DMS79 (cell line): ENCODE measurements around the gene CRYAB.
"Not testable (repeated sequence)": the region's sequence is repeated elsewhere in the genome, so short reads cannot be mapped to it uniquely, and the experiment has no call there.

ENCODE experiments used
- DNase-seq: peaks from one replicate; lab custom pipeline; 2025; lab: John Stamatoyannopoulos, UW

Gene CRYAB

DNA sequence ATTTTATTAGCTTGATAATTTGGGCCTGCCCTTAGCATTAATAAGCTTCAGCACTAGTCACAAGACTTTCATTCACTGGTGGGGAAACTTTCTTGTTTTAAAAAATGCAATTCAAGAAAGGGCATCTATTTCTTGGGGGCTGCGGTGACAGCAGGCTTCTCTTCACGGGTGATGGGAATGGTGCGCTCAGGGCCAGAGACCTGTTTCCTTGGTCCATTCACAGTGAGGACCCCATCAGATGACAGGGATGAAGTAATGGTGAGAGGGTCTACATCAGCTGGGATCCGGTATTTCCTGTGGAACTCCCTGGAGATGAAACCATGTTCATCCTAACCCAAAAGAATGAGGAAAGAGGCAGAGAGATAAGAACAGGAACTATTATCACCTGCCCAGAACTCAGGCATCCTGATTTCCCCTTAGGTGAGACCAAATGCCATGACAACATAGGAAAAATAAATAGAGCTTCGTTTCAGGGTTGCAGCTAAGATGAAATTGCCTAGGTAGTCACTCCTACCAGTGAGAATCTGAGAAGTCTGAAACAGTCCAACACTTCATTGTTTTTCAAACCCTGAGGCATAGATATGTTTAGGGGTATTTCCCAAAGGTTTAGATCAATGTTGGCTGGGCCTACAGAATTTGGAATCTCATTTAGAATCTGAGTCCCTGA lies 2.8 kb downstream of the CRYAB start:
- DNase-seq, result no peak

DNA sequence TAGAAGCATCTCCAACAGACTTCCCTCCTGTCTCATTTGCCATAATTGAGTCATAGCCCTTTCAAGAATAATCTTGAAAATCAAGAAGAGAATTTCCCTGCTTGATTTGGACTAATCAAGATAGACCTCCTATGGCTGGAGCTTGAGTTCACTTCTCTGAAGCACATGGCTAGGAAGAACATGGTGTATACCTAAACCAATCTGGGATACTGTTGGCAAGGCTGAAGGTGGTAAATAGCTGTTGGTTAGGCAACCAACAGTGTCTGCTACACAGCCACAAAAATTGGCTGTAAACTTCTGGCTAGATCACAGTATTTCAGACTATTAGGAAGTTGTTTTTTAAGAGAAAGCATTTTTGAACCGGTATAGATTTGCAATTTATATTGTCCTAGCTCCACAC lies 4.9 kb downstream of the CRYAB start:
- no peak for DNase-seq

DNA sequence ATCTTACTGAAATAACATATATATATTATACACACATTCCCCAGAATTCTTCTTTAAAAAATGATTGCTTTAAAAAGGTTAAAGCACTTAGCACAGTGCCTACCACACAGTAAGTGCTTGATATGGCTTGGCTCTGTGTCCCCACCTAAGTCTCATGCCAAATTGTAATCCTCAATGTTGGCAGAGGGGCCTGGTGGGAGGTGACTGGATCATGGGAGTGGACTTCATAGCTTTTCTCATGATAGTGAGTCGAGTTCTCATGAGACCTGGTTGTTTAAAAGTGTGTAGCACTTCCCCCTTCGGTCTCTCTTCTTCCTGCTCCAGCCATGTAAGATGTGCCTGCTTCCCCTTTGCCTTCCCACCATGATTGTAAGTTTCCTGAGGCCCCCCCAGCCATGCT lies 6.2 kb downstream of the CRYAB start:
- no peak for DNase-seq

DNA sequence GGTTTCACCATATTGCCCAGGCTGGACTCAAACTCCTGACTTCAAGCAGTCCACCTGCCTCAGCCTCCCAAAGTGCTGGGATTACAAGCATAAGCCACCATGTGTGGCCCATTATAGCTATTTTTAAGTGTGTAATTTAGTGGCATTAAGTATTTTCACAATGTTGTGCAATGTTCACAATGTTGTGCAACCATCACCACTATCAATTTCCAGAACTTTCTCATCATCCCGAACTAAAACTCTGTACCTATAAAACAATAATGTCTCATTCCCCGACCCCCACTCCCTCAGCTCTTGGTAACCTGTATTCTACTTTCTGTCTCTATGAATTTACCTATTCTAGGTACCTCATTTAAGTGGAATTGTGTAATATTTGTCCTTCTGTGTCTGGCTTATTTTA lies 24.7 kb downstream of the CRYAB start:
- no peak for DNase-seq

DNA sequence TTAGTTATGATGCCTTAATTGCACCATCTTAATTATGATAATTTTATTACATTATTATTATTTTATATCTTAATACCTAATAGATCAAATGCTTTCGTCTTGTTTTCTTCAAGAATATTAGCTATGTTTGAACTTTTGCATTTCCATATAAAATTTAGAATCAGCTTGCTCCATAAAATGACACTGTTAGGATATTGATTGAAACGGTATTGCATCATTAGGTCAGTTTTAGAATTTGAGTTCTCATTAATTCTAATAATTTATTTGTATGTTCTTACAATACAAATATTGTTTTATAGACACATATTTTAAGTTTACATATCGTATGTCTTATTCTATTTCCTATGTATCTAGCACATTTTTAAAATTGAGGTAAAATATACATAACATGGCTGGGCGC lies 25.5 kb downstream of the CRYAB start:
- DNase-seq, result no peak

DNA sequence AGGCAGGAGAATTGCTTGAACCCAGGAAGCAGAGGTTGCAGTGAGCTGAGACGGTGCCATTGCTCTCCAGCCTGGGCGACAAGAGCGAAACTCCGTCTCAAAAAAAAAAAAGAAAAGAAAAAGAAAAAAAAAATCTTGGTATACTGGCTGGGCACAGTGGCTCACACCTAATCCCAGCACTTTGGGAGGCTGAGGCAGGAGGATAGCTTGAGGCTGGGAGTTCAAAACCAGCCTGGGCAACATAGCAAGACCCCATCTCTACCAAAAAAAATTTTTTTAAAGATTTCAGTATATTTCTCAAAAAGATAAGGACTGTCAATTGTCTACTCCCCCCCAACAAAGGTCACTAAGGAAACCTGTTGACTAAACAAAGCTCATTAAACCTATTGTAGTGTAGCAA lies 26.5 kb downstream of the CRYAB start:
- DNase-seq, result not testable (repeated sequence)

DNA sequence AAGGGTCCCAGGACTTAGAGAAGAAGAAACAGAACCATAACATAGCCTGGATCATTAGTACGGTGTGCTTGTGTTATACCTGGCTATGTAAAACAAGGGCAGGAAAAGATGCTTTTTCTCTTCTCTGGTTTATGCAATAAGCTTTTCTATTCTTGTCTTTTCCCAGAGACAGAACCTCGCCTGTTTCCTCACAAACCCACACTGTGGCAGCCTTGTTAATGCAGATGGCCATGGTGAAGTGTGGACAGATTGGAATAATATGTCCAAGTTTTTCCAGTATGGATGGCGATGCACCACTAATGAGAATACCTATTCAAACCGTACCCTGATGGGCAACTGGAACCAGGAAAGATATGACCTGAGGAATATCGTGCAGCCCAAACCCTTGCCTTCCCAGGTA lies 29.4 kb downstream of the CRYAB start:
- no peak for DNase-seq

DNA sequence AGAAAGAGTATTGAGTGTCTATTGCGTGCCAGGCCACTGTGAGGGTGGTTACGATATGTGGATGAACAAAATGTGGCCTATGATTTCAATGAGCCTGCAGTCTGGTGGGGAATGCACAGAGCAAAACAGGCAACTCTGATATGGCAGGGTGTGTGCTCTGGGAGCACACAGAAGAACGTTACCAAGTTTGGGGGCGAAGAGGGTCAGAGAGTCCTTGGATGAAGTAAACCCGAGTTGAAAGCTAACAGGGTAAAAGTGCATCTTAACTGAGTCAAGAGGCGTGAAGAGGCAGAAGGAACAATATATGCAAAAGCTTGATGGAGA lies 32.0 kb downstream of the CRYAB start:
- no peak for DNase-seq

DNA sequence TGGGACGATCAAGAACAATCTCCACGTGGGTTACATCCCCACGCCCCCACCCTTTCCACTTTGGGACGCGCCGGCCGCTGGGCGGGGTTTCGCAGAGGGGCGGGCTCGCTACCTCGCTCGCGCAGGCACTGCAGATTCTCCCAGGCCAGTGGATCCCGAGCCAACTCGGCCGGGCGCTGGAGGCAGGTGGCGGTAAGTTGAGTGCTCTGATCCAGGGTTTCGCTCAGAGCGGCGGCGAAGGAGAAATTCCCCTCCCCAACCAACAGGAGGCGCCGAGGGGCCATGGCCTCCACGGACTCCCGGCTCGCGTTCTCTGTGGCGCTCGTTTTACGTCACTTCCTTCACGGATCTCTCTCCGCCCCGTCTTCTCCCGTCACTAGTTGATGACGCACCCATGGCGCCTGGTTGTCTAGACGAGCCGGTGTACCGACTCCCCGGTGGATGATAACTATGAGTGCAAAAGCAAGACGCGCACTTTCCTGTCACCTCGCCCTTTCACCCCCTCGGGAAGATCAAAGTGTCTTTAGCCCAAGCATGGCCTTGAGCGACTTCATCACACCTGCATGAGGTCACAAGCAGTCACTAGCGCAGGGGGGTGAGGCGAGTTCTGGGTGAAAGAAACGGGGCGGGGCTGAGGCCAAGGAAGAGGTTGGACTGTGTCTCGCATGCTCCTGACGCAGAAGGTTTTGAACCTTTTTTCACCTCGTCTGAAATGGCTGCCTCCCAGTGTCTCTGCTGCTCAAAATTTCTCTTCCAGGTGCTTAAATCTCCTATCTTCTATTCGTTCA lies 32.5 kb downstream of the CRYAB start, which contains the start of the genes CFAP68 and FDXACB1:
Gene CFAP68, plus strand, starts transcription at position 693 of the 788 bp plus-strand sequence. Its CDS starts 20 bp downstream, at position 713.
Gene FDXACB1, minus strand, starts transcription at position 317 of the 788 bp plus-strand sequence. Its CDS starts 33 bp downstream, at position 284.
- DNase-seq, result peak; percentile 100

DNA sequence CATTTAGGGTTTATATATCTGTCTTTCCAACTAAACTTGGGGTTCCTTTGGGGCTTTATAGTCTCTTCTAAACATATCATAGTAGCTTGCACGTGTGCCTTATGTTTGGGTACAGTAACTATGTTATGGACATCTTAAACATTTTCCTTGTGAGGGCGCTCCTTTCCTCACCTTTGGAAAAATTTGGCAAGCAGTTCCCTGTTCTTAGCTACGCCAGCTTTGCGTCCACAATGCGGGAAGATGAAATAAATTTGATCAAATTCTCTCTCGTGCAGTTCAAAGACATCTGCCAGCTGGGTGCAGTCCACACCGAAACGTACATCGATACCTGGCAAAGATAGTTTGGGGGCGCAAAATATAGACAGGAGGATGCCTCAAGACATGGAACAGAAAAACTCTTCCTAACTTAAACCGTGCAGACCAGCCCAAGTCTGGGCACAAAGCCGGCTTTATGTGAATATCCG lies 33.2 kb downstream of the CRYAB start:
- DNase-seq, result no peak

DNA sequence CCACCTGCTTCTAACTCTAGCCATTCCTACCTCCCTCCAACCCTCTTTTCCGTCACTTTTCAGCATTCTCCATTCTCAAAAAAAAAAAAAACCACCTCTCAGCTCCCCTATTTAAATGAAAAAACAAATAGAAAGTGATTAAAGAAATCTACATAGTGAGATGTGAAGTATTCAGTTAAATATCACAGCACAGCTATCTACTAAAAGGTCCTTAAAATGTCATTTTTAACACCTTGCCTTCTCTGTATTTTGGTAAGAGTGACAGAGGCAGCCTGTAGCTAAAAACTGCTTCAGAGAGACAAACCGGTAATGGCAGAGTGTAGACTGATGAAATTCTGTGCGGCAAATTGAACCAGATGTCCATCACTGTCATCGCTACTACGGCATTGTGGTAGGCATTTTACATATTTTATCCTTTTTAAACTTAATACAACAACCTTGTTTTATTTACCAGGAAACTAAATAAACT lies 39.8 kb downstream of the CRYAB start:
- no peak for DNase-seq

DNA sequence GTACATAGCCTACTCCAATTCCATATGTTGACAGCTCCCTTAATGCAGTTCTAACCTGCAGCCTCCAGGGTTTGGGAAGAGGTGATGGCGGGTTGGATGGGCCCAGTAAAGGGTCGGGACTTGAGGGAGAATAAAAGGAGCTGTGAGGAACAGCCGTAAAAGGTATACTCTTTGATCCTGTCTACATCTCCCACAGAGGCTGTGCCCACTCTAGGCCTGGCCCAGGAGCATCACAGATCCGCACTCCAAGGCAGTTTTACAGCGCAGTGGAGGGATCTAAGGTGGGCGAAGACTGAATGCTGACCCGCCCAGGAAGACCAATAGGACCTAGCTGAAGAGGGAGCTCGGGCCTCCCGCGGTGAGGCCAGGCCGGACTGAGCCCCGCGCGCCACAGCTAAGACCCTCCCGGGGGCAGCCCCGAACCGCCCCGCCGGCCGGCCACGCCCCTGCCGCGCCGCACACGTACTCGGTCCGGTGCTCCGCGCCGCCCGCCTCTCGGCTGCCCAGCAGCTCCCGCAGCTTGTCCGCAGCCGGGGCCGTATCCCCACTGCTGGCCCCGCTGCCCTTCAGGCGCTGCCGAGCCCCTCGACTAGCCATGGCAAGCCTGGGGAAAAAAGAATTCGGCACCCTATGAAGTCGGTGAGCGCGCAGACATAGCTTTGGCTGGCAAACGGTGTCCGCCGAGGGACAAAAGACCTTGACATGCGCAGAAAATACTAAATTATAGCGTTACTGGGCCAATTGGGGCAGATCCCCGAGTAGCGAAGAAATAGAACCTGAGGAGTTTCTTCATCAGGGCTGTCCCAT lies 40.5 kb downstream of the CRYAB start, which contains the start of gene ALG9:
Gene ALG9, minus strand, starts transcription at position 696 of the 807 bp plus-strand sequence. Its CDS starts 99 bp downstream, at position 597.
- DNase-seq, result peak; percentile 43

DNA sequence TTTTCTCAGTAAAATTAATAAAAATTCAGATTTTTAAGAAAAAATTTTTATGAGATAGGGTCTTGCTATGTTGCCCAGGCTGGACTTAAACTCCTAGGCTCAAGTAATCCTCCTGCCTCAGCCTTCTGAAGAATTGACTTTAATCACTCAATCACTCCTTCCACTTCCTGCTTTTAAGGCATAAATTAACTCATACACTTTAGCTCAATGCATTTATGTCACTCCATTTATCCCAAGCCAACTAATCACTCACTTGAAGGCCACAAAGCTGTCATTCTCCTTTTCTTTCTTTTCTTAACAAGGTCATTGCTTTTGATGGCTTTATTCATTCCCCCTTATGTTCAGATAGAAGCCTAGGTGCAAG lies 41.1 kb downstream of the CRYAB start:
- no peak for DNase-seq

DNA sequence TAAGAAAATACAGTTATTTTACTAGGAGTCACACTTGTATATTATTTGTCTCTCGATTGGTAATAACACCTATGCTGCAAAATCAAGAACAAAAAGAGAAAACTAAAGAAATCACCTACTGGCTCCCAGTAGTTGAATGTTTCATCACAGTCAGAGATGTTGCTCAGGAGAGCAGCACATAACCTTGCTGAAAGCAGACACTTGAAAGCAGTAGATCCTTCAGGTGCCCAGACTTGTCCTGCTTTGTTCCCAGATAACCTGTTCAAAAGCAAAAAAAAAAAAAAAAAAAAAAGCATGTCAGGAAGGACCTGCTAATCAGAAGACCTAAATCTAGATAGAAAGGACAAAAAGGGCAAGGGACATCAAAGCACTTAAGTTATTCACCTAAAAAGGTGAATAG lies 41.5 kb downstream of the CRYAB start:
- DNase-seq, result no peak

DNA sequence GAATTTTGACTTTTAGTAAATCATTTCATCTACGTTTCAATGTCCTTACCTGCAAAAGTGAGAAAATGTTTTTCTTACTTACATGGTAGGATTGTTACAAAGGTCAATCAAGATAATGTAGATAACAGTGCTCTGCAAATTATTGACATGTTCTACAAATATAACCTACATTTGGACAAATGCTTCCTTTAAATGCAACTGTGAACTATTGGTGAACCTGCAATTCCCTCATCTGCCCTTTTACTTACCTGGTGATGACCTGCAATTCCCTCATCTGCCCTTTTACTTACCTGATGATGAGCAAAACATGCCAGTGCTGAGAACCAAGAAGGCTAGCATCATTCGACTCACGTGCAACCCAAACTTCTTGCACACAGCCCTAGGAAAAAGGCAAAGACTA lies 51.3 kb downstream of the CRYAB start:
- no peak for DNase-seq
